Ishikawa (cell line): ENCODE measurements around the gene TRIP13.
A peak's percentile ranks its signal among the peaks of the same experiment; 100 is the strongest.

ENCODE experiments used
- CEBPB ChIP-seq: IDR thresholded peaks from 2 replicates; pipeline ENCODE4 v1.6.1; 2012
- CREB1 ChIP-seq: IDR thresholded peaks from 2 replicates; pipeline ENCODE4 v1.6.1; 2012; ENCODE audit warnings: low read depth
- EGR1 ChIP-seq: IDR thresholded peaks from 2 replicates; pipeline ENCODE4 v1.6.1; 2012
- EP300 ChIP-seq: IDR thresholded peaks from 2 replicates; pipeline ENCODE4 v1.6.1; 2012; ENCODE audit warnings: borderline replicate concordance
- FOXM1 ChIP-seq: IDR thresholded peaks from 2 replicates; pipeline ENCODE4 v1.6.1; 2012; ENCODE audit warnings: low read depth, borderline replicate concordance
- MAX ChIP-seq: IDR thresholded peaks from 2 replicates; pipeline ENCODE4 v1.6.1; 2012
- NFIC ChIP-seq: IDR thresholded peaks from 2 replicates; pipeline ENCODE4 v1.6.1; 2012
- RAD21 ChIP-seq: IDR thresholded peaks from 2 replicates; pipeline ENCODE4 v1.6.1; 2012; ENCODE audit warnings: low read depth
- REST ChIP-seq: IDR thresholded peaks from 2 replicates; pipeline ENCODE4 v1.6.1; 2012; ENCODE audit warnings: low read depth, mild to moderate bottlenecking
- TAF1 ChIP-seq: IDR thresholded peaks from 2 replicates; pipeline ENCODE4 v1.6.1; 2012; ENCODE audit warnings: low read depth, mild to moderate bottlenecking
- TCF12 ChIP-seq: IDR thresholded peaks from 2 replicates; pipeline ENCODE4 v1.6.1; 2012; ENCODE audit warnings: low read depth
- TEAD4 ChIP-seq: IDR thresholded peaks from 2 replicates; pipeline ENCODE4 v1.6.1; 2012
- USF1 ChIP-seq: IDR thresholded peaks from 2 replicates; pipeline ENCODE4 v1.6.1; 2012
- YY1 ChIP-seq: IDR thresholded peaks from 2 replicates; pipeline ENCODE4 v1.6.1; 2012; ENCODE audit warnings: low read depth
- ZBTB7A ChIP-seq: IDR thresholded peaks from 2 replicates; pipeline ENCODE4 v1.6.1; 2012; ENCODE audit warnings: low read depth

TRIP13 gene

GRCh38 chr5:943201-943917 lies 50.7 kb downstream of the TRIP13 start:
- TF ChIP-seq USF1 (no peak), MAX (no peak), RAD21 (0 out of 2 replicates have a peak, but pooled peaks have one; percentile 4), EGR1 (no peak), CEBPB (no peak), CREB1 (no peak), NFIC (no peak)

- no peak for TF ChIP-seq USF1
- TF ChIP-seq TEAD4: no peak
- no peak for TF ChIP-seq RAD21
- no peak for TF ChIP-seq FOXM1
- no peak for TF ChIP-seq TCF12
- no peak for TF ChIP-seq MAX
- no peak for TF ChIP-seq NFIC
- no peak for TF ChIP-seq EGR1
- TF ChIP-seq EP300: no peak
- TF ChIP-seq TAF1: no peak
- TF ChIP-seq CEBPB: no peak
- TF ChIP-seq REST: no peak
- no peak for TF ChIP-seq ZBTB7A
- no peak for TF ChIP-seq CREB1
- no peak for TF ChIP-seq YY1
These were observed 51.4 kb downstream of the TRIP13 start for GRCh38 chr5:943918-944620.

GRCh38 chr5:944621-944927 lies 51.9 kb downstream of the TRIP13 start:
- TF ChIP-seq NFIC (no peak), CEBPB (no peak), ZBTB7A (no peak), RAD21 (no peak), USF1 (no peak), YY1 (no peak), CREB1 (no peak), EGR1 (no peak), MAX (no peak), TEAD4 (no peak), EP300 (no peak), TCF12 (no peak), FOXM1 (no peak), TAF1 (no peak), REST (no peak)

GRCh38 chr5:944992-945685 lies 52.5 kb downstream of the TRIP13 start:
- no peak for TF ChIP-seq TEAD4
- TF ChIP-seq NFIC: no peak
- no peak for TF ChIP-seq USF1
- no peak for TF ChIP-seq RAD21
- no peak for TF ChIP-seq CEBPB
- TF ChIP-seq FOXM1: no peak
- no peak for TF ChIP-seq CREB1
- no peak for TF ChIP-seq EP300
- no peak for TF ChIP-seq ZBTB7A
- TF ChIP-seq YY1: no peak
- TF ChIP-seq EGR1: no peak
- TF ChIP-seq TCF12: no peak
- no peak for TF ChIP-seq MAX
